HCT116 (cell line): ENCODE results near the gene GMCL1. TPM values are rescaled to one million over a fixed set of nuclear protein-coding genes. Genes with fewer than 3 reads are reported as not detected.
A peak's percentile ranks its signal among the peaks of the same experiment; 100 is the strongest.

Source experiments
- ATAC-seq: fragments of 200-7000 bp; cut with Tn5 transposase; 2 replicates; pipeline ENCODE4 v1.9.1; 2020; ENCODE audit warnings: mild to moderate bottlenecking, moderate library complexity
- BruUV-seq: library from RNA; stranded (reverse); fragments of 400-500 nt; replicated peaks from 2 replicates; lab custom pipeline; 2021; lab: Mats Ljungman, UMichigan
- CTCF ChIA-PET: fragments of 300-600 bp; sonication (Branson Sonifier 250); formaldehyde crosslinking; loops from one replicate; lab custom pipeline; 2021; ENCODE audit warnings: antibody characterized with exemption; lab: Charles Lee
- POLR2A ChIA-PET: fragments of 300-600, 350-600 bp; sonication (Branson Sonifier 250); formaldehyde crosslinking; loops from one replicate; lab custom pipeline; 2021; ENCODE audit warnings: antibody characterized with exemption; lab: Charles Lee
- RAD21 ChIA-PET, 2 experiments: fragments of 300-600 bp; sonication (Branson Sonifier 250); formaldehyde crosslinking; loops; one replicate each; lab custom pipeline; 2023; ENCODE audit warnings: low total read pairs in 2 of 2; ENCODE audit not compliant: uncharacterized antibody in 2 of 2, unreplicated experiment in 2 of 2, low non-redundant PET in 1 of 2; lab: Charles Lee
- DNase-seq: peaks from one replicate; pipeline ENCODE4 v3.0.0-alpha.2; 2010; ENCODE audit warnings: low read depth, low spot score
- H2AFZ ChIP-seq: fragments of 200-600 bp; shearing (Covaris generic), sonication (generic); 2 replicates; pipeline ENCODE4 v1.6.1; 2017; ENCODE audit warnings: low read depth, mixed run types, mixed read lengths, antibody characterized with exemption, low read length; ENCODE audit not compliant: poor library complexity, severe bottlenecking
- H3K27ac ChIP-seq: 2 replicates; pipeline ENCODE4 v1.5.1; 2012; ENCODE audit warnings: low read depth, low read length
- H3K27me3 ChIP-seq: fragments of 200-600 bp; sonication (generic); 2 replicates; pipeline ENCODE4 v1.6.1; 2016; ENCODE audit warnings: mixed run types, low read length, mixed read lengths; ENCODE audit not compliant: insufficient read depth
- H3K36me3 ChIP-seq, 2 experiments: fragments of 200-500 bp in 1 of 2; fragments of 200-600 bp in 1 of 2; sonication (Bioruptor generic) in 1 of 2; sonication (generic) in 1 of 2; 2 replicates each; pipeline versions ENCODE4 v1.5.1 to v1.6.1; 2014 to 2016; ENCODE audit warnings: low read length in 2 of 2, inconsistent platforms in 1 of 2, mixed read lengths in 1 of 2, mixed run types in 1 of 2; ENCODE audit not compliant: insufficient read depth in 2 of 2, control insufficient read depth in 1 of 2
- H3K4me1 ChIP-seq, 2 experiments: fragments of 200-600 bp in 1 of 2; sonication (generic) in 1 of 2; 2 replicates each; pipeline versions ENCODE4 v1.5.1 to v1.6.1; 2012 to 2017; ENCODE audit warnings: low read length in 2 of 2, inconsistent platforms in 1 of 2, mild to moderate bottlenecking in 1 of 2, mixed read lengths in 1 of 2, mixed run types in 1 of 2, moderate library complexity in 1 of 2; ENCODE audit not compliant: insufficient read depth in 2 of 2, control insufficient read depth in 1 of 2
- H3K4me2 ChIP-seq: fragments of 200-600 bp; sonication (generic); 2 replicates; pipeline ENCODE4 v1.6.1; 2017; ENCODE audit warnings: mixed run types, low read length, mixed read lengths
- H3K4me3 ChIP-seq, 2 experiments: fragments of 200-600 bp in 1 of 2; sonication (generic) in 1 of 2; replicated peaks in 1 of 2; 2 replicates each; pipeline ENCODE4 v1.5.1; 2011 to 2016; ENCODE audit warnings: low read length in 2 of 2, control low read depth in 1 of 2, low read depth in 1 of 2, mild to moderate bottlenecking in 1 of 2, mixed read lengths in 1 of 2, mixed run types in 1 of 2
- H3K79me2 ChIP-seq: fragments of 200-600 bp; sonication (generic); 2 replicates; pipeline ENCODE4 v1.6.1; 2017; ENCODE audit warnings: mild to moderate bottlenecking, mixed run types, low read length, moderate library complexity, mixed read lengths; ENCODE audit not compliant: insufficient read depth
- H3K9ac ChIP-seq: fragments of 200-600 bp; sonication (generic); 2 replicates; pipeline ENCODE4 v1.6.1; 2016; ENCODE audit warnings: low read length, mixed read lengths
- H3K9me2 ChIP-seq: fragments of 200-600 bp; sonication (generic), shearing (Covaris generic); 2 replicates; pipeline ENCODE4 v1.6.1; 2017; ENCODE audit warnings: mixed run types, mild to moderate bottlenecking, moderate library complexity; ENCODE audit not compliant: insufficient read depth
- H3K9me3 ChIP-seq, 2 experiments: fragments of 200-500 bp in 1 of 2; fragments of 200-600 bp in 1 of 2; sonication (Bioruptor generic) in 1 of 2; sonication (generic) in 1 of 2; 2 replicates each; pipeline ENCODE4 v1.6.1; 2014 to 2017; ENCODE audit warnings: low read length in 2 of 2, mixed read lengths in 2 of 2, inconsistent platforms in 1 of 2, low read depth in 1 of 2, mild to moderate bottlenecking in 1 of 2, mixed run types in 1 of 2, moderate library complexity in 1 of 2; ENCODE audit not compliant: control insufficient read depth in 1 of 2, insufficient read depth in 1 of 2
- H4K20me1 ChIP-seq: fragments of 200-600 bp; sonication (generic), shearing (Covaris generic); 2 replicates; pipeline ENCODE4 v1.6.1; 2017; ENCODE audit warnings: mixed run types, mild to moderate bottlenecking, moderate library complexity; ENCODE audit not compliant: insufficient read depth
- CEBPB ChIP-seq: IDR thresholded peaks from 2 replicates; pipeline ENCODE4 v1.6.1; 2012; ENCODE audit warnings: low read depth
- JUND ChIP-seq: IDR thresholded peaks from 2 replicates; pipeline ENCODE4 v1.6.1; 2012
- SRF ChIP-seq: IDR thresholded peaks from 2 replicates; pipeline ENCODE4 v1.6.1; 2012; ENCODE audit warnings: low read depth
- ZNF274 ChIP-seq: fragments of 200-500 bp; sonication (Bioruptor generic); IDR thresholded peaks from 2 replicates; pipeline ENCODE4 v1.6.1; 2014; ENCODE audit warnings: mild to moderate bottlenecking, low read depth, low read length, inconsistent platforms
- intact Hi-C: fragments of 100-400 bp; cut with micrococcal nuclease; formaldehyde crosslinking; loops from 2 replicates; pipeline ENCODE4 v1.10.0; 2022
- total RNA-seq: library from RNA; stranded (reverse); gene quantifications from one replicate; pipeline ENCODE4 v1.2.1, GENCODE V29; 2021; ENCODE audit not compliant: unreplicated experiment
- TF ChIP-seq, protein P1 (sequence below), 3 experiments: fragments of 200-600 bp in 1 of 3; sonication (generic) in 1 of 3; IDR thresholded peaks in 2 of 3; conservative IDR thresholded peaks in 1 of 3; 2 replicates each; pipeline ENCODE4 v1.5.1; 2012 to 2017; ENCODE audit warnings: low read depth in 2 of 3, low read length in 2 of 3, antibody characterized with exemption in 1 of 3, borderline replicate concordance in 1 of 3, control low read depth in 1 of 3, mild to moderate bottlenecking in 1 of 3, mixed read lengths in 1 of 3, mixed run types in 1 of 3, moderate library complexity in 1 of 3; ENCODE audit not compliant: insufficient read depth in 1 of 3

Gene GMCL1
- total RNA-seq, 1 experiment from 2014 or later = 16.7 TPM

- no peaks in the 10 kb centered on the region for H3K9me2 ChIP-seq
- BruUV-seq = TSS peak; percentile 22
- peak overlapping the region; percentile 14; the same call in 1 of the 2 replicates for H3K4me2 ChIP-seq
- intact Hi-C loops = no loop called here
- ChIA-PET RAD21 (no interaction called here), POLR2A (no interaction called here), CTCF (interaction anchor here (1.4 kb wide), 1 partner anchor 35 kb away, joined by 4 read pairs; no protein-coding TSS in a partner anchor)
- TF ChIP-seq CEBPB (0 out of 2 replicates have a peak, but pooled peaks have one; percentile 32), SRF (no peak), ZNF274 (no peak), JUND (no peak)
- TF ChIP-seq, protein P1, sequence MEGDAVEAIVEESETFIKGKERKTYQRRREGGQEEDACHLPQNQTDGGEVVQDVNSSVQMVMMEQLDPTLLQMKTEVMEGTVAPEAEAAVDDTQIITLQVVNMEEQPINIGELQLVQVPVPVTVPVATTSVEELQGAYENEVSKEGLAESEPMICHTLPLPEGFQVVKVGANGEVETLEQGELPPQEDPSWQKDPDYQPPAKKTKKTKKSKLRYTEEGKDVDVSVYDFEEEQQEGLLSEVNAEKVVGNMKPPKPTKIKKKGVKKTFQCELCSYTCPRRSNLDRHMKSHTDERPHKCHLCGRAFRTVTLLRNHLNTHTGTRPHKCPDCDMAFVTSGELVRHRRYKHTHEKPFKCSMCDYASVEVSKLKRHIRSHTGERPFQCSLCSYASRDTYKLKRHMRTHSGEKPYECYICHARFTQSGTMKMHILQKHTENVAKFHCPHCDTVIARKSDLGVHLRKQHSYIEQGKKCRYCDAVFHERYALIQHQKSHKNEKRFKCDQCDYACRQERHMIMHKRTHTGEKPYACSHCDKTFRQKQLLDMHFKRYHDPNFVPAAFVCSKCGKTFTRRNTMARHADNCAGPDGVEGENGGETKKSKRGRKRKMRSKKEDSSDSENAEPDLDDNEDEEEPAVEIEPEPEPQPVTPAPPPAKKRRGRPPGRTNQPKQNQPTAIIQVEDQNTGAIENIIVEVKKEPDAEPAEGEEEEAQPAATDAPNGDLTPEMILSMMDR (IDR thresholded peaks at IDR 0.05 in 2 of 3, conservative IDR thresholded peaks at IDR 0.05 in 1 of 3; ENCODE audit: borderline replicate concordance in 1 of 3, insufficient read depth in 1 of 3, low read depth in 2 of 3, low read length in 2 of 3) = no peak
- no peak overlapping the region for H3K9ac ChIP-seq
- H3K36me3 ChIP-seq = no peaks in the 10 kb centered on the region
- H3K79me2 ChIP-seq = no peaks in the 10 kb centered on the region
- no peak overlapping the region for H3K27ac ChIP-seq
- no peaks in the 10 kb centered on the region for H3K9me3 ChIP-seq
- H2AFZ ChIP-seq = no peak overlapping the region
- H3K4me1 ChIP-seq = peaks cover 42 to 51% of the 10 kb centered on the region in 2 experiments
- no peak for DNase-seq
- no peaks in the 10 kb centered on the region for H4K20me1 ChIP-seq
- H3K4me3 ChIP-seq = no peak overlapping the region
- ATAC-seq = no peak
- H3K27me3 ChIP-seq = no peaks in the 10 kb centered on the region
Measured at GRCh38 chr2:69781321-69782248, 47.9 kb upstream of the GMCL1 start.

DNA sequence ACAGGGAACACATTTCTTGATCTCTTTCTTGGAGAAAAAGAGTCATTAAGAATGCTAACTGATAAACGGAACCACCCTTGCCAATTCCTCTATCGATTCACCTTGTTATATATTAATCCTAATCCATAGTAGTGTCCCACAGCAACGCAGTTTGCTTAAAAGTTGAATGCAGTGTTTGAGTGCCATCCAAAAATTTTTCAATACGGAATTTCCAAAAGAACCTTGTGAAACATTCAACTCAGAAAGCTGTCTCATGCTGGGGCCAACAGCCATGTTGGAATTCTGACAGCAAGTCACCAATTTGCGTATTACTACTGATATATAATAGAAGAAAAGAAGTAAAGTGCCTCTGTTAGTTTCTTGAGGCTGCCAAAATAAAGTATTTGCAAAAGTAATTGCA lies 45.2 kb upstream of the GMCL1 start:
- H3K27ac ChIP-seq = no peak overlapping the region
- CTCF ChIA-PET = interaction anchor here (1.0 kb wide), 1 partner anchor 59 kb away, joined by 4 read pairs; no protein-coding TSS in a partner anchor

More for the DNA sequence above, 45.2 kb upstream of the GMCL1 start:
- Histone ChIP-seq H3K9ac (no peak overlapping the region), H3K4me1 (peaks cover 25 to 27% of the 10 kb centered on the region in 2 experiments), H3K79me2 (no peaks in the 10 kb centered on the region), H3K4me3 (no peak overlapping the region), H3K27me3 (no peaks in the 10 kb centered on the region), H3K9me3 (no peaks in the 10 kb centered on the region), H3K9me2 (no peaks in the 10 kb centered on the region), H2AFZ (no peak overlapping the region), H4K20me1 (no peaks in the 10 kb centered on the region), H3K4me2 (no peak overlapping the region), H3K36me3 (no peaks in the 10 kb centered on the region)
- RAD21 ChIA-PET = no interaction called here
- TF ChIP-seq SRF = no peak
- intact Hi-C loops = no loop called here
- POLR2A ChIA-PET = no interaction called here
- ATAC-seq = no peak
- BruUV-seq = no TSS peak
- DNase-seq = no peak
